Measurements from ENCODE around the gene CD22. TPM values are rescaled to one million over a fixed set of nuclear protein-coding genes. Genes with fewer than 3 reads are reported as not detected.

Gene CD22
- total RNA-seq, 1 experiment from 2014 or later: not detected

- Histone ChIP-seq H3K56ac (ENCODE audit: insufficient read length, low read depth, low read length) (no peak overlapping the region), H3K14ac (ENCODE audit: insufficient read depth, low read length) (no peak overlapping the region; the same call in 1 of the 2 replicates), H3K9ac (ENCODE audit: extremely low read depth, insufficient read length, low read length) (no peak overlapping the region), H4K20me1 (ENCODE audit: control insufficient read depth, insufficient read depth, insufficient read length) (no peaks in the 10 kb centered on the region), H3K23me2 (ENCODE audit: insufficient read length, low read depth, low read length, poor library complexity, severe bottlenecking) (no peaks in the 10 kb centered on the region), H4K91ac (ENCODE audit: insufficient read length, low read depth, low read length) (no peak overlapping the region), H2BK5ac (ENCODE audit: insufficient read length, low read length) (no peak overlapping the region), H2BK15ac (ENCODE audit: low read depth, low read length) (no peak overlapping the region), H2BK12ac (ENCODE audit: insufficient read length, low read depth, low read length) (no peak overlapping the region), H4K8ac (replicated peaks; ENCODE audit: insufficient read length, low read depth, low read length) (no peak overlapping the region), H2AK5ac (ENCODE audit: insufficient read length, low read length) (no peak overlapping the region), H3K4ac (ENCODE audit: low read depth, low read length) (no peak overlapping the region), H3K27ac (ENCODE audit: insufficient read length, low read depth, low read length) (no peak overlapping the region), H2BK20ac (ENCODE audit: low read depth, low read length, poor library complexity, severe bottlenecking) (no peak overlapping the region), H3K79me1 (ENCODE audit: insufficient read depth, low read depth, low read length, poor library complexity, severe bottlenecking) (no peaks in the 10 kb centered on the region), H4K5ac (ENCODE audit: insufficient read length, low read depth, low read length) (no peak overlapping the region), H3K9me3 (ENCODE audit: control insufficient read depth, low read depth, low read length) (no peaks in the 10 kb centered on the region), H2BK120ac (ENCODE audit: low read depth, low read length, poor library complexity, severe bottlenecking) (no peak overlapping the region), H3K27me3 (ENCODE audit: insufficient read depth, low read length) (no peaks in the 10 kb centered on the region), H3K18ac (ENCODE audit: insufficient read length, low read depth, low read length) (no peak overlapping the region), H3K23ac (ENCODE audit: insufficient read length, low read depth, low read length) (no peak overlapping the region), H3K79me2 (ENCODE audit: insufficient read depth, low read length) (no peaks in the 10 kb centered on the region), H2AFZ (ENCODE audit: low read length) (no peak overlapping the region), H3T11ph (ENCODE audit: low read length) (no peak overlapping the region), H3K4me2 (ENCODE audit: insufficient read depth, insufficient read length, low read length) (no peak overlapping the region), H3K4me1 (ENCODE audit: insufficient read depth, low read length) (no peaks in the 10 kb centered on the region; the same call in 1 of the 2 replicates)
- Mint-ChIP-seq H3K9me3 (no peaks in the 10 kb centered on the region), H3K4me3 (no peak overlapping the region), H3K27ac (peak overlapping the region in 1 of 3 experiments; percentile 70; a peak in 2 of 7 replicates), H3K36me3 (ENCODE audit: insufficient read depth in 1 of 3, low read depth in 3 of 3) (peaks cover 0 to 2% (median 0%) of the 10 kb centered on the region in 3 experiments; a peak in 1 of 7 replicates), H3K27me3 (ENCODE audit: low read depth) (no peaks in the 10 kb centered on the region; the same call in 1 of the 2 replicates), H3K4me1 (peaks cover 0 to 8% of the 10 kb centered on the region in 2 experiments; a peak in 2 of 4 replicates)
- DNase-seq: no peak
- TF ChIP-seq CTCF (conservative IDR thresholded peaks at IDR 0.05): no peak
- no CpG with 5 or more reads among the region's 7 CpGs for WGBS (ENCODE audit: extremely low coverage, insufficient read length, low lambda C conversion rate)
These were observed 20.1 kb upstream of the CD22 start for GRCh38 chr19:35308910-35309309.

Data from H9 (cell line).